A549 (cell line): ENCODE data around the gene NMRAL1. TPM values are rescaled to one million over a fixed set of nuclear protein-coding genes. Genes with fewer than 3 reads are reported as not detected.

Experiments used
- ATAC-seq, 2 experiments: fragments of 200-7000 bp in 1 of 2; fragments of >200 bp in 1 of 2; cut with Nextera tagmentation in 1 of 2; cut with Tn5 transposase in 1 of 2; 3 replicates each; pipeline versions ENCODE4 v1.8.0 to v1.9.1; 2018 to 2020; ENCODE audit warnings: mild to moderate bottlenecking in 1 of 2, moderate library complexity in 1 of 2
- CTCF ChIA-PET: fragments of 300-600 bp; sonication (Branson Sonifier 250); formaldehyde crosslinking; extraction: SDS; loops from one replicate; lab custom pipeline; 2021; ENCODE audit warnings: antibody characterized with exemption, inconsistent platforms; lab: Yijun Ruan, JAX
- POLR2A ChIA-PET: fragments of 350-600 bp; formaldehyde crosslinking; extraction: SDS; loops from one replicate; lab custom pipeline; 2021; ENCODE audit warnings: antibody characterized with exemption, inconsistent platforms; lab: Yijun Ruan, JAX
- DNase-seq, 2 experiments: peaks; one replicate each; pipeline versions ENCODE4 v3.0.0 to v3.0.0-alpha.2; 2011 to 2016; ENCODE audit warnings: low read depth in 1 of 2, low spot score in 1 of 2
- FAIRE-seq: peaks from 2 replicates; lab custom pipeline; 2011; peaks lifted over from hg19 to GRCh38; lab: Jason Lieb, UNC
- H3K27ac ChIP-seq, 2 experiments: fragments of >200 bp; sonication (Bioruptor Twin); formaldehyde crosslinking; 3 replicates each; pipeline ENCODE4 v1.5.1; 2016 to 2017
- H3K4me1 ChIP-seq: fragments of >200 bp; sonication (Bioruptor Twin); formaldehyde crosslinking; 3 replicates; pipeline ENCODE4 v1.6.1; 2016
- H3K4me2 ChIP-seq: fragments of >200 bp; sonication (Bioruptor Twin); formaldehyde crosslinking; 3 replicates; pipeline ENCODE4 v1.6.1; 2016
- H3K4me3 ChIP-seq: fragments of >200 bp; sonication (Bioruptor Twin); formaldehyde crosslinking; 3 replicates; pipeline ENCODE4 v1.5.1; 2016
- H3K9me3 ChIP-seq: fragments of >200 bp; sonication (Bioruptor Twin); formaldehyde crosslinking; 3 replicates; pipeline ENCODE4 v1.6.1; 2016
- ATOH8 ChIP-seq: fragments of 250-450 bp; sonication (Bioruptor Pico); IDR thresholded peaks from 2 replicates; pipeline ENCODE4 v1.5.0; 2020; ENCODE audit warnings: low read depth, mild to moderate bottlenecking, moderate library complexity
- CBX2 ChIP-seq: fragments of 200-600 bp; sonication (generic); IDR thresholded peaks from 2 replicates; pipeline ENCODE4 v1.6.1; 2016; ENCODE audit warnings: low read depth, mild to moderate bottlenecking, borderline replicate concordance
- CBX8 ChIP-seq: fragments of 200-600 bp; sonication (generic); IDR thresholded peaks from 2 replicates; pipeline ENCODE4 v1.6.1; 2016
- CEBPB ChIP-seq, 2 experiments: fragments of >200 bp in 1 of 2; sonication (Bioruptor Twin) in 1 of 2; formaldehyde crosslinking in 1 of 2; IDR thresholded peaks; 2 replicates each; pipeline ENCODE4 v1.6.1; 2012 to 2016
- CHD4 ChIP-seq: fragments of 200-600 bp; sonication (generic); IDR thresholded peaks from 2 replicates; pipeline ENCODE4 v1.6.1; 2016; ENCODE audit warnings: antibody characterized with exemption, mild to moderate bottlenecking, borderline replicate concordance
- CTCF ChIP-seq: fragments of >200 bp; sonication (Bioruptor Twin); formaldehyde crosslinking; IDR thresholded peaks from 3 replicates; pipeline ENCODE4 v1.5.1; 2016
- EP300 ChIP-seq, 2 experiments: fragments of >200 bp; sonication (Bioruptor Twin); formaldehyde crosslinking; IDR thresholded peaks; 2 replicates in 1 of 2; 3 replicates in 1 of 2; pipeline ENCODE4 v1.6.1; 2016 to 2017
- FOSL2 ChIP-seq, 2 experiments: fragments of 450-650 bp in 1 of 2; fragments of >200 bp in 1 of 2; sonication (Bioruptor Twin) in 1 of 2; formaldehyde crosslinking; IDR thresholded peaks; 2 replicates each; pipeline versions ENCODE4 v1.5.0 to v1.6.1; 2016 to 2020; ENCODE audit warnings: mild to moderate bottlenecking in 1 of 2, moderate library complexity in 1 of 2
- GATA3 ChIP-seq: IDR thresholded peaks from 2 replicates; pipeline ENCODE4 v1.6.1; 2012; ENCODE audit warnings: borderline replicate concordance
- HES2 ChIP-seq: fragments of >200 bp; sonication (Bioruptor Twin); formaldehyde crosslinking; IDR thresholded peaks from 2 replicates; pipeline ENCODE4 v1.6.1; 2016
- HMGXB4 ChIP-seq: fragments of 250-450 bp; sonication (Bioruptor Pico); IDR thresholded peaks from 2 replicates; pipeline ENCODE4 v1.5.0; 2021; ENCODE audit warnings: mild to moderate bottlenecking, moderate library complexity, borderline replicate concordance
- MAFK ChIP-seq: fragments of 450-650 bp; IDR thresholded peaks from 2 replicates; pipeline ENCODE4 v1.6.1; 2014; ENCODE audit not compliant: partially characterized antibody
- MYC ChIP-seq: IDR thresholded peaks from 2 replicates; pipeline ENCODE4 v1.6.1; 2012; ENCODE audit warnings: mild to moderate bottlenecking, inconsistent platforms, low read length, improper control_type of control experiment, borderline replicate concordance
- PHF8 ChIP-seq: fragments of 200-600 bp; sonication (generic); IDR thresholded peaks from 2 replicates; pipeline ENCODE4 v1.6.1; 2016; ENCODE audit warnings: low read depth, mild to moderate bottlenecking, antibody characterized with exemption, moderate library complexity, borderline replicate concordance
- REST ChIP-seq: fragments of 200-600 bp; sonication (generic); IDR thresholded peaks from 2 replicates; pipeline ENCODE4 v1.6.1; 2016; ENCODE audit warnings: antibody characterized with exemption, mild to moderate bottlenecking, moderate library complexity
- RNF2 ChIP-seq: fragments of 200-600 bp; sonication (generic); IDR thresholded peaks from 2 replicates; pipeline ENCODE4 v1.6.1; 2016; ENCODE audit warnings: low read depth, mild to moderate bottlenecking, antibody characterized with exemption, moderate library complexity, borderline replicate concordance
- SMC3 ChIP-seq: fragments of >200 bp; sonication (Bioruptor Twin); formaldehyde crosslinking; IDR thresholded peaks from 3 replicates; pipeline ENCODE4 v1.6.1; 2018; ENCODE audit warnings: inconsistent platforms
- USF2 ChIP-seq: fragments of 450-650 bp; IDR thresholded peaks from 2 replicates; pipeline ENCODE4 v1.6.1; 2014; ENCODE audit warnings: antibody characterized with exemption
- ZFP36 ChIP-seq: fragments of 450-650 bp; IDR thresholded peaks from 2 replicates; pipeline ENCODE4 v1.6.1; 2014; ENCODE audit warnings: borderline replicate concordance; ENCODE audit not compliant: partially characterized antibody
- WGBS: methylation state at CpG from one replicate; pipeline ENCODE4 v1.1.6; 2017; ENCODE audit errors: missing lambda C conversion rate; 5-methylcytosine and 5-hydroxymethylcytosine counted together
- polyA plus RNA-seq, 4 experiments: library from polyadenylated mRNA; depleted of rRNA in 3 of 4; stranded (reverse); fragments of >200 nt; fragmentation: RNase III in 1 of 4; extraction: RNeasy Plus Mini Kit Qiagen cat#74134 plus additional on column Dnase treatment in 1 of 4; gene quantifications; 2 replicates in 3 of 4; 3 replicates in 1 of 4; pipeline ENCODE4 v1.2.3, GENCODE V29; 2011 to 2017

The NMRAL1 gene
- polyA plus RNA-seq, 2 of the 4 experiments (the other 2 are of a cell fraction), result 36.4 to 48.8 TPM

- 90% methylated on average over 8 of the region's 8 CpGs for WGBS
- CTCF ChIA-PET, result interaction anchor here (0.6 to 1.1 kb wide), 5 partner anchors 10 to 145 kb away, joined by 3 to 5 read pairs (median 3); no protein-coding TSS in a partner anchor
- no peak for DNase-seq
- Histone ChIP-seq H3K4me3 (no peak overlapping the region), H3K4me1 (peaks cover 10% of the 10 kb centered on the region), H3K27ac (peak overlapping the region in 1 of 2 experiments; percentile 47; a peak in 3 of 6 replicates), H3K9me3 (no peaks in the 10 kb centered on the region), H3K4me2 (peak overlapping the region; percentile 8; the same call in 1 of the 3 replicates)
- no peak for TF ChIP-seq CBX8
- TF ChIP-seq MAFK, result peak; percentile 39
- POLR2A ChIA-PET, result no interaction called here
- ATAC-seq, result no peak
- no peak for FAIRE-seq
These were observed 38.9 kb downstream of the NMRAL1 start for GRCh38 chr16:4435337-4436067.

- TF ChIP-seq GATA3, result no peak
- no peak for TF ChIP-seq ZFP36
- no peak for TF ChIP-seq SMC3
- no peak for TF ChIP-seq REST
- TF ChIP-seq EP300 (IDR thresholded peaks at IDR 0.05), result no peak
- TF ChIP-seq MAFK, result no peak
- TF ChIP-seq CBX2, result no peak
- TF ChIP-seq FOSL2 (IDR thresholded peaks at IDR 0.05), result no peak
- TF ChIP-seq FOSL2 (CRISPR knock-in tag; IDR thresholded peaks at IDR 0.05), result no peak
- no peak for TF ChIP-seq CTCF
- TF ChIP-seq USF2, result no peak
- WGBS, result 90% methylated on average over 12 of the region's 12 CpGs
- FAIRE-seq (no peak), DNase-seq (no peak), ATAC-seq (no peak)
- POLR2A ChIA-PET, result no interaction called here
- no peak overlapping the region for H3K4me3 ChIP-seq
- no peak overlapping the region for H3K27ac ChIP-seq
- CTCF ChIA-PET, result interaction anchor here (1.5 kb wide), 1 partner anchor 75 kb away, joined by 5 read pairs; no protein-coding TSS in a partner anchor
- peaks cover 10% of the 10 kb centered on the region for H3K4me1 ChIP-seq
- H3K9me3 ChIP-seq, result no peaks in the 10 kb centered on the region
- no peak overlapping the region for H3K4me2 ChIP-seq
These were observed 40.3 kb downstream of the NMRAL1 start for GRCh38 chr16:4433914-4434787.

GRCh38 chr16:4433228-4433627, 41.2 kb downstream of the NMRAL1 start:
- ChIA-PET CTCF (interaction anchor here (1.5 kb wide), 1 partner anchor 74 kb away, joined by 5 read pairs; no protein-coding TSS in a partner anchor), POLR2A (no interaction called here)
- peaks cover 10% of the 10 kb centered on the region for H3K4me1 ChIP-seq
- WGBS, result 77% methylated on average over 4 of the region's 4 CpGs
- no peak overlapping the region for H3K4me3 ChIP-seq
- H3K9me3 ChIP-seq, result no peaks in the 10 kb centered on the region
- TF ChIP-seq CEBPB (IDR thresholded peaks at IDR 0.05), result no peak
- TF ChIP-seq RNF2, result no peak
- TF ChIP-seq HMGXB4 (CRISPR knock-in tag), result no peak
- TF ChIP-seq GATA3, result no peak
- TF ChIP-seq FOSL2 (IDR thresholded peaks at IDR 0.05), result no peak
- TF ChIP-seq FOSL2 (CRISPR knock-in tag; IDR thresholded peaks at IDR 0.05), result no peak
- TF ChIP-seq SMC3, result no peak
- TF ChIP-seq PHF8, result no peak
- TF ChIP-seq ATOH8 (CRISPR knock-in tag), result no peak
- TF ChIP-seq CHD4, result no peak
- TF ChIP-seq MYC, result no peak
- no peak for TF ChIP-seq HES2
- H3K4me2 ChIP-seq, result no peak overlapping the region
- ATAC-seq, result peak; percentile 24 to 25; a peak in 2 of 6 replicates
- no peak for DNase-seq
- no peak overlapping the region for H3K27ac ChIP-seq
- no peak for FAIRE-seq
